Adipocyte (in vitro differentiated cells): Measurements from ENCODE around the gene SEPTIN12.
A peak's percentile ranks its signal among the peaks of the same experiment; 100 is the strongest.

Experiments
- DNase-seq: peaks from one replicate; pipeline ENCODE4 v3.0.0-alpha.2; 2015; ENCODE audit warnings: low read depth
- H3K27me3 ChIP-seq: replicated peaks from 2 replicates; pipeline ENCODE4 v1.7.0; 2013; ENCODE audit warnings: mild to moderate bottlenecking, low read length, moderate library complexity; ENCODE audit not compliant: control insufficient read depth, insufficient read depth
- H3K36me3 ChIP-seq: 2 replicates; pipeline ENCODE4 v1.7.0; 2013; ENCODE audit warnings: low read length, mild to moderate bottlenecking, moderate library complexity; ENCODE audit not compliant: control insufficient read depth, insufficient read depth, severe bottlenecking
- H3K4me1 ChIP-seq: 2 replicates; pipeline ENCODE4 v1.7.0; 2013; ENCODE audit warnings: mild to moderate bottlenecking, low read length, moderate library complexity; ENCODE audit not compliant: control insufficient read depth, insufficient read depth
- H3K4me3 ChIP-seq: 2 replicates; pipeline ENCODE4 v1.7.0; 2013; ENCODE audit warnings: mild to moderate bottlenecking, low read length, moderate library complexity
- H3K9ac ChIP-seq: 2 replicates; pipeline ENCODE4 v1.7.0; 2013; ENCODE audit warnings: mild to moderate bottlenecking, low read length, moderate library complexity
- H3K9me3 ChIP-seq: 2 replicates; pipeline ENCODE4 v1.7.0; 2013; ENCODE audit warnings: mild to moderate bottlenecking, low read length, moderate library complexity; ENCODE audit not compliant: control insufficient read depth

Gene SEPTIN12

DNA sequence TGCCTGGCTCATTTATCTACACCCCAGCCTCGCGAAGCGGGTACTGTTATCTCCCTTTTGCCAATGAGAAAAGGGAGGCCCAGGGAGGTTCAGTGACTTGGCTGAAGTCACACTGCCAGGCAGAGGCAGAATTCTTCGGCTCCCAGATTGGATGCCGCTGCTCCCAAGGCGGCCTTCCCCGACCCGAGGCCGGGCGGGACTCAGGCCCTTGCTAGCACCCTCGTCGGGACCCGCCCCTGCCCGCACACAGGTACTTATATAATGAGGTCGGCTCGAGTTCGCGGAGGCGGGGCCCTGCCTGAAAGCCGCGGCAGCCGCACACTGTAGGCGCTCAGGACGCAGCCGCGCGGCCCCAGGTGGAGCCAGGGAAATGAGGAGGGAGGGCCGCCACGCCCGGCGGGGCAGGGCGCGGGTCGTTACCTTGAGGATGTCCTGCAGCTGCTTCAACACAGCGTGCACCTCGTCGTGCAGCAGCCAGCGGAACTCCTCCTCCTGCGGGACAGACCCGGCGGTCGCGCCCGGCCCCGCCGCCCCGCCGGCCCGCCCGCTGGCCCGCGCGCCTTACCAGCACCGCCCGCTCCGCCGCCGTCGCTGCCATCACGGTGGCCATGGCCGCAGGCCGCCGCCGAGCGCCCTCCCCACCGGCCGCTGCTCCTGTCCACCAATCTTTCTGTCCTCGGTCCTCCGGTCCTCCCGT lies 14.0 kb upstream of the SEPTIN12 start, which contains the start of gene ROGDI:
TSS of gene ROGDI (minus strand) at position 672 of the 697 bp plus-strand sequence. CDS start at position 610, 62 bp downstream.
- DNase-seq = peak; percentile 69
- H3K9me3 ChIP-seq = no peaks in the 10 kb centered on the region
- H3K9ac ChIP-seq = peak within 1 kb of the TSS; percentile 86
- H3K27me3 ChIP-seq = no peaks in the 10 kb centered on the region
- H3K36me3 ChIP-seq = peaks cover 24% of the 10 kb centered on the region
- H3K4me3 ChIP-seq = peak within 1 kb of the TSS; percentile 84
- peaks cover 16% of the 10 kb centered on the region for H3K4me1 ChIP-seq

DNA sequence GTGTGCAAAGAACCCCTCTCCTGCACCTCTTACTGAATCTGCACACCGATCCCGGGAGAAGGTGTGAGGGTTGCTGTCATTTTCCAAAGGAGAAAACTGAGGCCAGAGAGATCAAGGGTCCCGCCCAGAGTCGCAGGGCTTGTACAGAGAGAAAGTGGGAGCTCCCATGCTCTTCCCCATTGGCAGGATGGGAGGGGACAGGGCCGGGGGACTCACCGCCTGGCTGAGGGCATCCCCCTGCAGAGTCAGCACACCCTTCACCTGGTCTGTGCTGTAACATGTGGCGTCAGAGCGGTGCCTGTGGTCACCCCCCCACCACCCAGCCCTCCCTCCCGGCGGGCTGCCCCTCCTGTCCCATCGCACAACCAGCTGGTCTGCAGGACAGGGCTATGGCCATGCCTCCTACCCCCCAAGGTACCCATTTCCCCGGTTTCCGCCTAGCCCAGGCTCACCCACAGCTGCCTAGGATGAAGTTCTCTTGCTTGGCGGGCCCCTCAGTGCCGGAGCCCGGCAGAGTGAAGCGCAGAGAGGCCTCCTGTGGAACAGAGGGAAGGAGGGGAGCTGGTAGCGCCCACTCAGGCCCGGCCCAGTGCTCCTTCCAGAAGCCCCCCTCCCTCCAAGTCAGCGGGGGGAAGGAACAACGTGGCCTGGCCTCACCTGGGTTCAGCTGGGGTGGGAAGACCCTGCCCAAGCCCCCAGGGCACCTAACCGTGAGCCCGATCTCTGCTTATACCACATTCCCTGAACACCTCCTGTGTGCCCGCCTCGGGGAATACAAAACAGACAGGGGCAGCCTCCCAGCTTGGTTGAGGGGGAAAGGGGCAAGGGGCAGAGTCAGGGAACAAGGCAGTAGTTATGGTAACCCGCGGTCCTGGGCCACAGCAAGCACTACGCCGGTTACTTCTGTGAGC lies 13.2 kb upstream of the SEPTIN12 start:
- Histone ChIP-seq H3K4me1 (peaks cover 16% of the 10 kb centered on the region), H3K36me3 (peaks cover 21% of the 10 kb centered on the region), H3K4me3 (peak overlapping the region; percentile 84), H3K9me3 (no peaks in the 10 kb centered on the region), H3K9ac (peak overlapping the region; percentile 86), H3K27me3 (no peaks in the 10 kb centered on the region)
- DNase-seq = no peak

DNA sequence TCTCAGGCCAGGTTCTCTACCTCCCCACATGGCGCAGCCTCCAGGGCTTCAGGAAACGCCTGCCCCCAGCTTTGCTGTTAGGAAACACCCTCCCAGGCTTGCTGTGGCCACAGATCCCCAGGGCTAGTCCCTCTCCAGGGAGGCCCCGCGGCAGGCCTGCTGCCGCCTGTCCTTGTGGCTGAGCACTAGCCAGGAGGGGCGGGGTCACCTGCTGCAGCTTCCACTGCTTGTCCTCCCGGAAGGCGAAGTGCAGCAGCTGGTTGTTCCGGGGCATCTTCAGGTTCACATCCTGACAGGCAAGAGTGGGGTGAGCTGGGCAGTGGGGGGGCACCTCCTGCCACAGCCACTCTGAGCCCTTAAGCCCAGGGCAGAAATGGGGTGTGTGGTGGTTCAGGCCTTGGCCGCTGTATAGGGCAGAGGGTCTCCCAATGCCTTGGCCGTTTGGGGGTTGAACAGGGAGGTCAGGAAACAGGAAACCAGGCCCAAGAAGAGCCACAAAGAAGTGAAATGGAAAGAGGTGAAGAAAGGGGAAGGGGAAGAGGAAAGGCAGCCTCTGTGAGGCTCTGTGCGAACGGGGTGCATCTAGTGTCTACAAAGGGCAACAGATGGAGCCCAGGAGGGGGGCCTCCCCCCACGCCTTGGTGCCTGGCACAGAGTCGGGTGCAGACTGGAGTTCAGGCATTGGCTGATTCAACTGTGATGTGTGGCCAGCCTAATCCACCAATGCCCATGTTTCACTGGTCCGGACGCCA lies 12.3 kb upstream of the SEPTIN12 start:
- peaks cover 13% of the 10 kb centered on the region for H3K36me3 ChIP-seq
- no peaks in the 10 kb centered on the region for H3K9me3 ChIP-seq
- H3K27me3 ChIP-seq = no peaks in the 10 kb centered on the region
- H3K4me1 ChIP-seq = peaks cover 16% of the 10 kb centered on the region
- DNase-seq = no peak
- no peak overlapping the region for H3K4me3 ChIP-seq
- no peak overlapping the region for H3K9ac ChIP-seq

DNA sequence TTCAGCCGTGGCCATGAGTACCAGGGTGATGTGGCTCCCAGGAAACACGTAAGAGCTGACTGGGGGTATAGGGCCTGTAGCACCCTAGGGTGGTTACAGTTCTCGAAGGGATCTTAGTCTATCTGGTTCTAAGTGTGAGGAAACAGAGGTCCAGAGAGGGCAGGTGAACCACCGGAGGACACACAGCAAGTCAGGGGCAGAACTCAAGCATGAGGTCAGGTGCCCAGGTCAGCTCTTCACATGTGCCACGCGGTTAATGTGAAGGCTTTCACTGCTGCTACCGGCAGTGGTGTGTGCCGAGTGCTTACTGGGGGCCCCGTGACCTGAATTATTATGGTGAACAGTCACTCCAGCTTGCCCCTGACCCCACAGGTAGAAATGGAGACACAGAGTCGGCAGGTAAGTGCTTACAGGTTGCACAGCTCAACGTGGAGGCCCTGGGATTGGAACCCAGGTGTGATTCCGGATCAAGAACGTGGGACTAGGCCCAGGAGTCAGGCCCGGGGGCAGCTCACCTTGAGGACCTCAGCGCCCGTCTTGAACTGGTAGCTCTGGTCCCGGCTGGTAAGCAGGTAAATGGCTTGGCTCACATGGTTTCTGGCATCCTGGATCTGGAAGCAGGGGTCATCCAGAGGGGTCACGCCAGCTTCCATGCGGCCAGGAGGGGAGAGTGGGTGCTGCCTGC lies 11.2 kb upstream of the SEPTIN12 start:
- Histone ChIP-seq H3K27me3 (no peaks in the 10 kb centered on the region), H3K36me3 (peaks cover 2% of the 10 kb centered on the region), H3K9me3 (no peaks in the 10 kb centered on the region), H3K4me3 (no peak overlapping the region), H3K4me1 (peaks cover 16% of the 10 kb centered on the region), H3K9ac (no peak overlapping the region)
- no peak for DNase-seq

DNA sequence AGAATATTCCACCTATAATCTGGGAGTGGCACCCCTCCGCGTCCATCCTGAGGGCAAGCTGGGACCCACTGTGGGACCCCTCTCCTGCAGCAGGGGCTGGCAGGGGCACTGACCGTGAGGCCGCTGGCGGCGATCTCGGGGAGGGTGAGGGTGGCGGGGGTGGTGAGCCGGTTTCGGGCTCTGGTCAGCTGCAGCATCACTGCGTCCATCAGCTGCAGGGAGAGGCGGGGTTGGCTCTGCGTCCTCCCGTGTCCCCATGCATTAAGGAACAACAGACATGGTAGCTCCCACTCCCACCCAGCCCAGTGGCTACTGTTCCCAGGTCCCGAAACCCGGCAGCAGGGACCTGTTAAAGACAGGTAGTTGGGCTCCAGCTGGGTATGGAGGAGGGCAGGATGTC lies 10.3 kb upstream of the SEPTIN12 start:
- Histone ChIP-seq H3K4me3 (no peak overlapping the region), H3K27me3 (no peaks in the 10 kb centered on the region), H3K36me3 (no peaks in the 10 kb centered on the region), H3K4me1 (peaks cover 10% of the 10 kb centered on the region), H3K9me3 (no peaks in the 10 kb centered on the region), H3K9ac (no peak overlapping the region)
- DNase-seq = no peak

DNA sequence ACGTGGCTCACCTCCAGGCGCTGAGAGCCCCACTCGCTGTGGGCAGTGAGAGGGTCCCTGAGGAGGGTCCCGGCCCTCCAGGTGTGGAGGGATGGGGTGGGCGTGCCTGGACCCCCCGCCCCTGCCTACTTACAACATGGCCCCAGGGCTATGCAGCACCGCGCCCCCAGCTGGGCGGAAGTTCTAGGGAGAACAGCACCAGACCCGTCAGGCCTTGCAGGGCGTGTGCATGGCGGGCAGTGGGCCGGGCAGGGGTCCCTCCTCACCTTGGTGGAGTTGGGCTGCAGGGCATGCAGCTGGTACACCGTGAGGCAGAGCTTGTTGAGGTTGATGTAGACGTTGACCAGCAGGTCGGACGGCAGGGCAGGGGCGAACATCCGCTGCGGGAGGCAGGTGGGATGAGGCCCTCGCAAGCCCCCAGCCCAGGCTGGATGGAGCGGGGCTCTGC lies 9.7 kb upstream of the SEPTIN12 start:
- H3K36me3 ChIP-seq = no peaks in the 10 kb centered on the region
- H3K9ac ChIP-seq = no peak overlapping the region
- peaks cover 6% of the 10 kb centered on the region for H3K4me1 ChIP-seq
- H3K27me3 ChIP-seq = no peaks in the 10 kb centered on the region
- DNase-seq = no peak
- H3K9me3 ChIP-seq = no peaks in the 10 kb centered on the region
- no peak overlapping the region for H3K4me3 ChIP-seq

DNA sequence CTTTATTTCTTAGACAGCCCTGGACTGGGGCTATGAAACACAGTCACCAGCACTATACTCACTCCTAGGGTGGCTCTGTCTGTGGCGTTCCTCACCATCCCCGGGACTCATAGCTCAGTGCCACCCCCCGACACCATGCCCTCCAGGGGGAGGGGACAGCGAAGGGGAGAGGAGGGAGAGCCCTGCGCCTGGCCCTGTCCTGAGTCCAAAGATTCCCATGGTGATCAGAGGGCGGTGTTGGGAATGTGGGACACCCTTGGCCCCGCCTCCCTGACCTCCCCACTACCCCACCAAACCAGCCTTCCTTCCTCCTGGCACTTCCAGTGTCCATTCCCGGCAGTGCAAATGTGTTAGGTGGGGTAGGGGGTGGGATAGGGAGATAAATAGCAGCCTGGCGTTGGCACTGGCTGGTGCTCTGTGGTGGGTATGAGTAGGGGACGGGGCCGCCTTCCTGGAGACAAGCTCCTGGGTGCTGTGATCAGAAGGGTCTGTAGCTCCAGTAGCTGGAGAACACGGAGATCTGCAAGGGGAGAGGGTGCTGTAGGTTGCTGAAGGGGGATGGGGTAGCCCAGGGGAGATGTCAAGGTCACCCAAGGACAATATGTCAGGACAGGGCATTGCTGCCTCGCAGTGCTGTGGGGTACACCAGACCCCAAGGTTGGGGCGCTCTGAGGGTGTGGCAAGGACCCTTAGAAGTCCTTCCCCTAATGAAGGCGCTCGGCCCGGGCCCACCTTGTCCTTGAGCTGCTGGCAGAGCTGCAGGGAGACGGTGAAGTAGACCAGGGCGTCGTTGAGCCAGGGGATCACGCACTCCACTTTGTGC lies 9.0 kb upstream of the SEPTIN12 start:
- Histone ChIP-seq H3K9me3 (no peaks in the 10 kb centered on the region), H3K4me3 (no peak overlapping the region), H3K4me1 (peaks cover 6% of the 10 kb centered on the region), H3K36me3 (no peaks in the 10 kb centered on the region), H3K9ac (no peak overlapping the region), H3K27me3 (no peaks in the 10 kb centered on the region)
- DNase-seq = no peak

DNA sequence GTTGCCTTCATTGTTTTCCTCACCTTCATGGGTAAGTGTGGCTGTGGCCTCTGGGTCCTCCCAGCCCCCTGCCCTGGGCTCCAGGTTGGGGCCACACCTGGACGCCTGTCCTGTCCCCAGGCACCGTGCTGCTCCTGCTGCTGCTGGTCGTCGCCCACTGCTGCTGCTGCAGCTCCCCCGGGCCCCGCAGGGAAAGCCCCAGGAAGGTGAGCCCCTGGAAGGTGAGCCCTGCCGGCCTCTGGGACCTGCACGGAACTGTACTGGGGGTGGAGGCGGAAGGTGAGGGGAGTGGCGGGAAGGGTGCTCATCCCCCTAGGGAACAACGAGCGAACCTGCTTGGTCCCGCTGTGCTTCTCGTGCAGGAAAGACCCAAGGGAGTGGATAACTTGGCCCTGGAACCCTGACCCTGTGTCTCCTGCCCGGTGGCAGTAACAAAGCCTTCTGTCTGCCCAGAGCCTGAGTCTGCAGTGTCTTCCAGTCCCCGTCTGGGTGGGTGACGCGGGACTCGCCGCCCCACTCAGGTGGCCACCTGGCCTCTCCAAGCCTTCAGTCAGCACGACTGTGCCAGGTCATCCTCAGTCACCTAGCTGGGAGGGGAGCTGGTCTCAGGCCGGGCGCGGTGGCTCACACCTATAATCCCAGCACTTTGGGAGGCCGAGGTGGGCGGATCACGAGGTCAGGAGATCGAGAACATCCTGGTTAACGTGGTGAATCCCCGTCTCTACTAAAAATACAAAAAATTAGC lies 7.9 kb upstream of the SEPTIN12 start:
- no peaks in the 10 kb centered on the region for H3K4me1 ChIP-seq
- H3K36me3 ChIP-seq = no peaks in the 10 kb centered on the region
- H3K9me3 ChIP-seq = no peaks in the 10 kb centered on the region
- no peak overlapping the region for H3K4me3 ChIP-seq
- H3K27me3 ChIP-seq = peaks cover 4% of the 10 kb centered on the region
- DNase-seq = no peak
- no peak overlapping the region for H3K9ac ChIP-seq

DNA sequence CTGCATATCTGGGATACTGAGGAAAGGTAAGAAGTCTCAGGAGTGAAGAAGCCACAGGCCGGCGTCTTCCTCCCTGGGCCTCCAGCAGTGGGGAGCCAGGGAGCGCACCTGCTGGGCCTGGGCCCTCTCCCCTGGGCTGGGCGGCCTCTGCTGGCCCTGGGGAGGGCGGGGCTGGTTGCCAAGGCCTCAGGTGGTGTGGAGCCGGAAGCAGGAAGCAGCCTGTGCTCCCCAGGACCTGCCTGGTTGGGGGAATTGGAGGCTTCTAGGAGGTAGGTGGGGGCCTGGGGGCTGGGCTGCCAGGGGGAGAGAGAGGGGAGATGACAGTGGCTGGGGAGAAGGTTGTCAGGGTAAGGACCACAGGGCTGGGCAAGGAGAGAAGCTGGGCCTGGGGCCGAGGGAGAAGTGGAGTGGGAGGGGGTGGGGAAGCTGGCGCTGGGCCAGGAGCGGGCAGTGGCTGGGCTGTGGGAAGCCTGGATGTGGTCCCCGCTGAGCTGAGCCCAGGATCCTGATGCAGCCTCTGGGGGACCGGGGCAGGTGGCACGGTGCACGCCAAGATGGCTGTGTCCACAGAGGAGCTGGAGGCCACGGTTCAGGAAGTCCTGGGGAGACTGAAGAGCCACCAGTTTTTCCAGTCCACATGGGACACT lies 7.2 kb upstream of the SEPTIN12 start, which contains the start of gene SMIM22:
TSS of gene SMIM22 (plus strand) at position 189 of the 647 bp plus-strand sequence. CDS start at position 555, 366 bp downstream.
- no peaks in the 10 kb centered on the region for H3K4me1 ChIP-seq
- H3K4me3 ChIP-seq = no peak within 1 kb of the TSS
- no peaks in the 10 kb centered on the region for H3K36me3 ChIP-seq

More for the DNA sequence above, 7.2 kb upstream of the SEPTIN12 start, which contains the start of gene SMIM22:
- no peak within 1 kb of the TSS for H3K9ac ChIP-seq
- no peaks in the 10 kb centered on the region for H3K9me3 ChIP-seq
- no peak for DNase-seq
- H3K27me3 ChIP-seq = peaks cover 9% of the 10 kb centered on the region
